Measurements from ENCODE around the gene NLGN1.
A peak's percentile ranks its signal among the peaks of the same experiment; 100 is the strongest.

The NLGN1 gene

GRCh38 chr3:173395073-173395411, 2.5 kb upstream of the NLGN1 start:
- TF ChIP-seq CTCF (conservative IDR thresholded peaks at IDR 0.05; ENCODE audit: control insufficient read depth, insufficient read depth, low read depth, low read length) = no peak
- DNase-seq (ENCODE audit: low read depth) = no peak
- H3K4me3 ChIP-seq (ENCODE audit: control insufficient read depth, low read depth, low read length) = peak overlapping the region; percentile 68

GRCh38 chr3:173395412-173396181, 1.9 kb upstream of the NLGN1 start:
- peak; percentile 77 for DNase-seq (ENCODE audit: low read depth)
- peak overlapping the region; percentile 68 for H3K4me3 ChIP-seq (ENCODE audit: control insufficient read depth, low read depth, low read length)
- no peak for TF ChIP-seq CTCF (conservative IDR thresholded peaks at IDR 0.05; ENCODE audit: control insufficient read depth, insufficient read depth, low read depth, low read length)

DNA sequence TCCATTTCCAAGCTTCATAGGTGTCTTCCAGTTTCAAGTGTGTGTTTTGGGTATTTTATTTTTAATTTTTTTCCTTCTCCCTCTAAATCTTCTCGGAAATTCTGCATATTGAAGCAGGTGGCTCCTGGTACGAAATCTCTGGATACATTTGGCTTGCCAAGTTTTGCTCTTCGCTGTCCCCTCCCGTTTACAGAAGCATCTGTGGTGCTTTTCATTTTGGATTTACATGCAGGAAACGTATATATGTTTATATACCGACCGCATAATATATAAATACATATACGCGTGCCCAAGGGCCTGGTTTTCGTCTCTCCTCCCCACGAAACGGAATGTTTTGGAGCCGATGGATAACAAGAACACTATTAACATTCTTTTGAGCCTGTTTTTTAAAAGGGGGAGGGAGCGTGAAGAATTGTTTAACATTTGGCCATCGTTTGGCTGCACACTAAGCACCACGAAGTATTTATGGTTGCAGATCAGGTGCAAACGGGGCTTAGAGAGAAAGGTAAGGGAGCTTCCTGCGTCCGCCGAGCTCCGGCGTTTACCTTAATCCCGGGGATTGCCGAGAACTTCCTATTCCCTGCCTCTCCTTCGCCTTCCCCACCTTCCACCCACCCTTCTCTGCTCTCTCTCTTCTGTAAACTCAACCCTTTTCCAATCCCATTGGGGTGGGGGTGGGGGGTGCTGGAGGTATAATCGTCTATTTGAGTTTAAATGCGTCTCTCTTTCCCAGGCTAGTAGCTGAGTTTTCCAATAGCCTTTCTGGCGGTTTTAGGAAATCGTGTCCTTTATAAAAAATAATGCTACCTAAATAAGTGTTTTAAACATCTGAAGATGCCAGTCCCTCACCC, 1.1 kb upstream of the NLGN1 start:
- peak overlapping the region; percentile 68 for H3K4me3 ChIP-seq (ENCODE audit: control insufficient read depth, low read depth, low read length)

DNA sequence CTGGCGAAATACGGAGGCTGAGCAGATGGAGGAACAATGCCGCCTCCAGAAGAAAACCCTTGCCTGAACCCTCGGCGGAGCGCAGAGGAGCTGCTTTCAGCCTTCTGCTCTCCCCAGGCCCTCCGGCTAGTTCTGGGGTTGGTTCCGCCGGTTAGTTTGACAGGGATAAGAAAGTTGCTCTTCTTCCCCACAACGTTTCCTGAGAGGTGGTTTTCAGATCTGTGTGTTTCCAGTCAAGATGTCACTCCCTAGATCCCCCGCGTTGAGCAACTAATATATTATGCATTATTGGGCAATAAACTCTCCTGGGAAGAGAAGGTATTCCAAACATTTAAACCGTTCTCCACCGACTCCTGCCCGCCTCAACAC, 551 bp downstream of the NLGN1 start:
- no peak for TF ChIP-seq CTCF (conservative IDR thresholded peaks at IDR 0.05; ENCODE audit: control insufficient read depth, insufficient read depth, low read depth, low read length)
- peak overlapping the region; percentile 68 for H3K4me3 ChIP-seq (ENCODE audit: control insufficient read depth, low read depth, low read length)
- peak; percentile 58 for DNase-seq (ENCODE audit: low read depth)

More for the DNA sequence above, 1.1 kb upstream of the NLGN1 start:
- no peak for TF ChIP-seq CTCF (conservative IDR thresholded peaks at IDR 0.05; ENCODE audit: control insufficient read depth, insufficient read depth, low read depth, low read length)
- no peak for DNase-seq (ENCODE audit: low read depth)

GRCh38 chr3:173399044-173399443, 1.5 kb downstream of the NLGN1 start:
- no peak for TF ChIP-seq CTCF (conservative IDR thresholded peaks at IDR 0.05; ENCODE audit: control insufficient read depth, insufficient read depth, low read depth, low read length)
- no peak overlapping the region for H3K4me3 ChIP-seq (ENCODE audit: control insufficient read depth, low read depth, low read length)
- DNase-seq (ENCODE audit: low read depth) = no peak

DNA sequence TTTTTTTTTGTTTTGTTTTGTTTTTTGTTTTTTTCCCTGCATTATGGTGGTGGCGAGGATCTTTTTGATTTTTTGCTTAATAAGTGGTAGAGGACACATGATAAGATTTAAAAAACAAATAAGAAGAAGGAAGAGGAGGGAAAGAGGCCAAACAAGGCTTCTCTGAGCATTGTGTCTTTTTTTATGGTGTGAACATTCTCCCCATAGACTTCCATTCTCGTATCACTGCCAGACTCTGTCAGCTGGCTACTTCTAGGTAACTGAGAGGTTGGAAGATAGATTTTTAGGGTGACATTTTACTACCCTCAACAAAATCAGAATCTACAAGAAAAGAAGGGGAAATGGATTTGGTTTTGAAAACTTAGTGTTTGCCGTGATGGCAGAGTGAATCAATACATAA, 3.8 kb downstream of the NLGN1 start:
- no peak overlapping the region for H3K4me3 ChIP-seq (ENCODE audit: control insufficient read depth, low read depth, low read length)
- no peak for DNase-seq (ENCODE audit: low read depth)
- TF ChIP-seq CTCF (conservative IDR thresholded peaks at IDR 0.05; ENCODE audit: control insufficient read depth, insufficient read depth, low read depth, low read length) = no peak
